Endothelial cell of umbilical vein (primary cell): ENCODE data around the gene XAF1. TPM values are rescaled to one million over a fixed set of nuclear protein-coding genes. Genes with fewer than 3 reads are reported as not detected.

ENCODE experiments used
- BruUV-seq: library from RNA; stranded (reverse); fragments of 400-500 nt; replicated peaks from 2 replicates; lab custom pipeline; 2021; lab: Mats Ljungman, UMichigan
- CTCF ChIA-PET: fragments of 300-600, 350-600 bp; sonication (Branson Sonifier 250); formaldehyde crosslinking; loops from one replicate; lab custom pipeline; 2021; ENCODE audit warnings: antibody characterized with exemption, inconsistent platforms; lab: Charles Lee
- POLR2A ChIA-PET: fragments of 300-600, 350-600 bp; sonication (Branson Sonifier 250); formaldehyde crosslinking; loops from one replicate; lab custom pipeline; 2021; ENCODE audit warnings: antibody characterized with exemption, inconsistent platforms; lab: Charles Lee
- DNase-seq: peaks from one replicate; pipeline ENCODE4 v3.0.0-alpha.2; 2011; ENCODE audit warnings: low read depth, low spot score
- FAIRE-seq: peaks from 2 replicates; lab custom pipeline; 2011; peaks lifted over from hg19 to GRCh38; lab: Jason Lieb, UNC
- H2AFZ ChIP-seq: 2 replicates; pipeline ENCODE4 v1.6.0; 2012; ENCODE audit warnings: low read depth, low read length, control low read depth, inconsistent platforms
- H3K27ac ChIP-seq: 2 replicates; pipeline ENCODE4 v1.5.1; 2011; ENCODE audit warnings: low read depth, mild to moderate bottlenecking, control low read depth, low read length, moderate library complexity; ENCODE audit not compliant: insufficient read depth
- H3K27me3 ChIP-seq, 2 experiments: 2 replicates each; pipeline versions ENCODE4 v1.6.0 to v1.6.1; 2011; ENCODE audit warnings: low read length in 2 of 2, mixed read lengths in 1 of 2; ENCODE audit not compliant: control insufficient read depth in 2 of 2, insufficient read depth in 2 of 2
- H3K36me3 ChIP-seq, 2 experiments: 2 replicates in 1 of 2; 3 replicates in 1 of 2; pipeline ENCODE4 v1.5.1; 2011; ENCODE audit warnings: low read length in 2 of 2, mild to moderate bottlenecking in 1 of 2, moderate library complexity in 1 of 2; ENCODE audit not compliant: control insufficient read depth in 2 of 2, insufficient read depth in 2 of 2; ENCODE audit errors: extremely low read depth in 1 of 2
- H3K4me1 ChIP-seq: 3 replicates; pipeline ENCODE4 v1.5.1; 2011; ENCODE audit warnings: mild to moderate bottlenecking, low read length; ENCODE audit not compliant: control insufficient read depth, insufficient read depth; ENCODE audit errors: extremely low read depth
- H3K4me2 ChIP-seq: 2 replicates; pipeline ENCODE4 v1.6.1; 2011; ENCODE audit warnings: low read length, control low read depth, mixed read lengths; ENCODE audit not compliant: insufficient read depth
- H3K4me3 ChIP-seq, 3 experiments: fragments of 200-600 bp in 1 of 3; sonication (generic), shearing (Covaris generic) in 1 of 3; replicated peaks in 1 of 3; 2 replicates each; pipeline ENCODE4 v1.5.1; 2011 to 2016; ENCODE audit warnings: control low read depth in 3 of 3, low read length in 3 of 3, mild to moderate bottlenecking in 2 of 3, inconsistent platforms in 1 of 3, low read depth in 1 of 3, moderate library complexity in 1 of 3; ENCODE audit not compliant: insufficient read depth in 1 of 3
- H3K79me2 ChIP-seq: 2 replicates; pipeline ENCODE4 v1.6.0; 2012; ENCODE audit warnings: low read length, inconsistent platforms; ENCODE audit not compliant: control insufficient read depth, insufficient read depth
- H3K9ac ChIP-seq: replicated peaks from 2 replicates; pipeline ENCODE3; 2011; ENCODE audit warnings: low read length, control low read depth; ENCODE audit not compliant: insufficient read depth; ENCODE audit errors: extremely low read depth
- H3K9me1 ChIP-seq: replicated peaks from 3 replicates; pipeline ENCODE4 v1.6.0; 2011; ENCODE audit warnings: mild to moderate bottlenecking, low read length; ENCODE audit not compliant: control insufficient read depth, insufficient read depth; ENCODE audit errors: extremely low read depth
- H3K9me3 ChIP-seq: replicated peaks from 2 replicates; pipeline ENCODE4 v1.5.1; 2012; ENCODE audit warnings: low read length, inconsistent platforms; ENCODE audit not compliant: control insufficient read depth, insufficient read depth
- H4K20me1 ChIP-seq: replicated peaks from 2 replicates; pipeline ENCODE3; 2011; ENCODE audit warnings: mild to moderate bottlenecking, low read length; ENCODE audit not compliant: control insufficient read depth, insufficient read depth; ENCODE audit errors: extremely low read depth
- EZH2 ChIP-seq: IDR thresholded peaks from 2 replicates; pipeline ENCODE4 v1.6.1; 2012; ENCODE audit warnings: borderline replicate concordance, low read depth, mild to moderate bottlenecking, moderate library complexity, low read length, inconsistent platforms; ENCODE audit not compliant: severe bottlenecking
- FOS ChIP-seq: IDR thresholded peaks from 2 replicates; pipeline ENCODE4 v1.6.1; 2011; ENCODE audit warnings: mild to moderate bottlenecking, low read length, moderate library complexity, borderline replicate concordance; ENCODE audit not compliant: insufficient read depth
- GATA2 ChIP-seq: IDR thresholded peaks from 2 replicates; pipeline ENCODE4 v1.7.0; 2011; ENCODE audit warnings: low read depth, mild to moderate bottlenecking, moderate library complexity, mixed read lengths, low read length; ENCODE audit not compliant: insufficient read length, insufficient read depth
- JUN ChIP-seq: IDR thresholded peaks from 2 replicates; pipeline ENCODE4 v1.6.1; 2011; ENCODE audit warnings: borderline replicate concordance, low read depth; ENCODE audit not compliant: insufficient read length, insufficient read depth
- POLR2A ChIP-seq: IDR thresholded peaks from 2 replicates; pipeline ENCODE4 v1.6.1; 2012; ENCODE audit warnings: low read depth, mild to moderate bottlenecking, control low read depth, low read length
- POLR2AphosphoS5 ChIP-seq: IDR thresholded peaks from 2 replicates; pipeline ENCODE4 v1.6.1; 2012; ENCODE audit warnings: low read depth, mild to moderate bottlenecking, control low read depth, low read length, moderate library complexity; ENCODE audit not compliant: insufficient read depth
- dilution Hi-C: fragments of 300-500 bp; cut with MboI; formaldehyde crosslinking; loops from one replicate; pipeline ENCODE4 v1.15.0; 2019; ENCODE audit warnings: low sequenced_read_pairs; ENCODE audit not compliant: extremely low pct_ligation_motif_present
- intact Hi-C: fragments of 100-400 bp; cut with micrococcal nuclease; formaldehyde crosslinking; loops from one replicate; pipeline ENCODE4 v1.10.0; 2022
- polyA plus RNA-seq, 4 experiments: library from polyadenylated mRNA; depleted of rRNA in 3 of 4; stranded (reverse) in 3 of 4; unstranded in 1 of 4; fragments of >200 nt; gene quantifications; 2 replicates each; pipeline versions ENCODE4 v1.2.1 to v1.2.3, GENCODE V29; 2011 to 2012; ENCODE audit warnings: missing spikeins in 1 of 4
- total RNA-seq: library from RNA; stranded (reverse); gene quantifications from 2 replicates; pipeline ENCODE4 v1.2.3, GENCODE V29; 2021
- TF ChIP-seq, protein P1 (sequence below): IDR thresholded peaks from 2 replicates; pipeline ENCODE4 v1.6.1; 2011; ENCODE audit not compliant: insufficient read depth, insufficient read length
- TF ChIP-seq, protein P2 (sequence below), 2 donors: IDR thresholded peaks; 1 replicate in 1 of 2; 2 replicates in 1 of 2; pipeline ENCODE4 v1.5.1; 2011; ENCODE audit warnings: low read length in 2 of 2, mild to moderate bottlenecking in 2 of 2, moderate library complexity in 2 of 2, control low read depth in 1 of 2, inconsistent platforms in 1 of 2, low read depth in 1 of 2; ENCODE audit not compliant: insufficient read depth in 1 of 2; ENCODE audit errors: extremely low read depth in 1 of 2

Gene XAF1
- total and polyA plus RNA-seq, 2 donors (not counting 3 experiments of a cell fraction or from before 2014, with no cell fraction given), result 6.3 to 21.5 TPM

DNA sequence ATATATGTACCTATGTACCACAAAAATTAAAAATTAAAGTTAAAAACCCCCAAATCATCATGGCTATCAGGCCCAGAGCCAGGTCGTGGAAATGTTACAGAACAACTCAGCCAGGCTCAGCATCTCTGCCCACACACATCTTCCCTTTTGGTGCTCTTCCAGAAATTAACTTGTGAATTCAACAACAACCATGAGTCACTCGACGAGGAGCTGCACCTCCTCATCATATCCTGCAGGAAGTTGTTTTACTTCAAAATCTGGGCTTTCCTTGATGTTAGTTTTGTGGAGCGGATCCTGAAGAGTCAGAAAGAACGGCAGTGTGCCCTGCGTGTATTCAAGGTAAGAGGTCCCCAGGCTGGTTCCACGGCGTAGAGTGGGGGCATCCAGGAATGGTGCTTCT lies 30.8 kb downstream of the XAF1 start:
- Histone ChIP-seq H3K4me3 (peak overlapping the region in 2 of 3 experiments; percentile 30 to 42), H2AFZ (peak overlapping the region; percentile 80), H3K9me3 (no peaks in the 10 kb centered on the region), H3K4me2 (peak overlapping the region; percentile 60), H3K79me2 (no peaks in the 10 kb centered on the region), H3K9me1 (no peaks in the 10 kb centered on the region), H4K20me1 (no peaks in the 10 kb centered on the region), H3K27me3 (peaks cover 0 to 15% of the 10 kb centered on the region in 2 experiments), H3K4me1 (peaks cover 6% of the 10 kb centered on the region), H3K27ac (peak overlapping the region; percentile 33), H3K36me3 (no peaks in the 10 kb centered on the region), H3K9ac (peak overlapping the region; percentile 3)
- BruUV-seq, result no TSS peak
- dilution Hi-C loops (no loop called here), intact Hi-C loops (loop anchor here (1.0 kb wide), 1 partner anchor 33 kb away; no protein-coding TSS in a partner anchor)
- TF ChIP-seq, protein P1, sequence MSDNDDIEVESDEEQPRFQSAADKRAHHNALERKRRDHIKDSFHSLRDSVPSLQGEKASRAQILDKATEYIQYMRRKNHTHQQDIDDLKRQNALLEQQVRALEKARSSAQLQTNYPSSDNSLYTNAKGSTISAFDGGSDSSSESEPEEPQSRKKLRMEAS, result no peak
- TF ChIP-seq EZH2 (no peak), POLR2A (no peak), FOS (peak; percentile 43), POLR2AphosphoS5 (no peak), JUN (peak; percentile 89), GATA2 (no peak)
- TF ChIP-seq, protein P2, sequence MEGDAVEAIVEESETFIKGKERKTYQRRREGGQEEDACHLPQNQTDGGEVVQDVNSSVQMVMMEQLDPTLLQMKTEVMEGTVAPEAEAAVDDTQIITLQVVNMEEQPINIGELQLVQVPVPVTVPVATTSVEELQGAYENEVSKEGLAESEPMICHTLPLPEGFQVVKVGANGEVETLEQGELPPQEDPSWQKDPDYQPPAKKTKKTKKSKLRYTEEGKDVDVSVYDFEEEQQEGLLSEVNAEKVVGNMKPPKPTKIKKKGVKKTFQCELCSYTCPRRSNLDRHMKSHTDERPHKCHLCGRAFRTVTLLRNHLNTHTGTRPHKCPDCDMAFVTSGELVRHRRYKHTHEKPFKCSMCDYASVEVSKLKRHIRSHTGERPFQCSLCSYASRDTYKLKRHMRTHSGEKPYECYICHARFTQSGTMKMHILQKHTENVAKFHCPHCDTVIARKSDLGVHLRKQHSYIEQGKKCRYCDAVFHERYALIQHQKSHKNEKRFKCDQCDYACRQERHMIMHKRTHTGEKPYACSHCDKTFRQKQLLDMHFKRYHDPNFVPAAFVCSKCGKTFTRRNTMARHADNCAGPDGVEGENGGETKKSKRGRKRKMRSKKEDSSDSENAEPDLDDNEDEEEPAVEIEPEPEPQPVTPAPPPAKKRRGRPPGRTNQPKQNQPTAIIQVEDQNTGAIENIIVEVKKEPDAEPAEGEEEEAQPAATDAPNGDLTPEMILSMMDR (IDR thresholded peaks at IDR 0.05; ENCODE audit: extremely low read depth in 1 of 2, insufficient read depth in 1 of 2, low read depth in 1 of 2, low read length in 2 of 2), result no peak
- CTCF ChIA-PET, result interaction anchor here (1.1 to 1.9 kb wide), 5 partner anchors 10 to 124 kb away, joined by 3 to 21 read pairs (median 4); no protein-coding TSS in a partner anchor
- peak; percentile 93 for DNase-seq
- peak; percentile 96 for FAIRE-seq
- POLR2A ChIA-PET, result no interaction called here
